ENCODE measurements around the gene POU6F2. TPM values are rescaled to one million over a fixed set of nuclear protein-coding genes. Genes with fewer than 3 reads are reported as not detected.
"Not testable (repeated sequence)": the region's sequence is repeated elsewhere in the genome, so short reads cannot be mapped to it uniquely, and the experiment has no call there.

POU6F2 gene
- total RNA-seq, 1 donor from 2014 or later: 0.24 TPM

GRCh38 chr7:39367943-39368342 lies 390.2 kb downstream of the POU6F2 start:
- peaks cover 10% of the 10 kb centered on the region for H3K27me3 Mint-ChIP-seq
- intact Hi-C loops (cut with micrococcal nuclease): no loop called here
- ChIA-PET CTCF (no interaction called here), POLR2A (no interaction called here)
- ATAC-seq (ENCODE audit: low read depth): no peak
- no peak overlapping the region for H3K4me3 Mint-ChIP-seq
- DNase-seq: no peak
- no peak overlapping the region for H3K27ac Mint-ChIP-seq
- no peaks in the 10 kb centered on the region for H3K36me3 Mint-ChIP-seq (ENCODE audit: low read depth)
- H3K9me3 Mint-ChIP-seq: no peaks in the 10 kb centered on the region
- no peaks in the 10 kb centered on the region for H3K4me1 Mint-ChIP-seq
- TF ChIP-seq, protein P1, sequence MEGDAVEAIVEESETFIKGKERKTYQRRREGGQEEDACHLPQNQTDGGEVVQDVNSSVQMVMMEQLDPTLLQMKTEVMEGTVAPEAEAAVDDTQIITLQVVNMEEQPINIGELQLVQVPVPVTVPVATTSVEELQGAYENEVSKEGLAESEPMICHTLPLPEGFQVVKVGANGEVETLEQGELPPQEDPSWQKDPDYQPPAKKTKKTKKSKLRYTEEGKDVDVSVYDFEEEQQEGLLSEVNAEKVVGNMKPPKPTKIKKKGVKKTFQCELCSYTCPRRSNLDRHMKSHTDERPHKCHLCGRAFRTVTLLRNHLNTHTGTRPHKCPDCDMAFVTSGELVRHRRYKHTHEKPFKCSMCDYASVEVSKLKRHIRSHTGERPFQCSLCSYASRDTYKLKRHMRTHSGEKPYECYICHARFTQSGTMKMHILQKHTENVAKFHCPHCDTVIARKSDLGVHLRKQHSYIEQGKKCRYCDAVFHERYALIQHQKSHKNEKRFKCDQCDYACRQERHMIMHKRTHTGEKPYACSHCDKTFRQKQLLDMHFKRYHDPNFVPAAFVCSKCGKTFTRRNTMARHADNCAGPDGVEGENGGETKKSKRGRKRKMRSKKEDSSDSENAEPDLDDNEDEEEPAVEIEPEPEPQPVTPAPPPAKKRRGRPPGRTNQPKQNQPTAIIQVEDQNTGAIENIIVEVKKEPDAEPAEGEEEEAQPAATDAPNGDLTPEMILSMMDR (IDR thresholded peaks at IDR 0.05): no peak

DNA sequence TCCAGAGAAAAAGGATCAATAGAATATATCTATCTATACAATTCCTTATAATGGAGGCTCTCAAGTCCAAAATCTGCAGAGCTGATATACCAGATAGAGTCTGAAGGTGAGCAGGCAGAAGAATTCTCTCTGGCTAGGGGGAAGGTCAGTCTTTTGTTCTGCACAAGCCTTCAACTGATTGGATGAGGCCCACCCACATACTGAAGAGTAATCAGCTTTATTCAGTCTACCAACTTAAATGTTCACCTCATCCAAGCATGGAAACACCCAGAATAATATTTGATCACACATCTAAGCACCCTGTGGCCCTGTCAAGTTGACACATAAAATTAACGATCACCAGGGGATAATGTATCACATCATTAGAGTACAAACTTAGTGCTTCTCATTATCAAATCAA lies 394.7 kb downstream of the POU6F2 start:
- no peak overlapping the region for H3K4me3 Mint-ChIP-seq
- DNase-seq: no peak
- no peak overlapping the region for H3K27ac Mint-ChIP-seq
- intact Hi-C loops (cut with micrococcal nuclease): no loop called here
- no peak for ATAC-seq (ENCODE audit: low read depth)
- ChIA-PET CTCF (no interaction called here), POLR2A (no interaction called here)
- no peaks in the 10 kb centered on the region for H3K9me3 Mint-ChIP-seq
- H3K27me3 Mint-ChIP-seq: no peaks in the 10 kb centered on the region
- no peaks in the 10 kb centered on the region for H3K4me1 Mint-ChIP-seq
- H3K36me3 Mint-ChIP-seq (ENCODE audit: low read depth): no peaks in the 10 kb centered on the region
- TF ChIP-seq, protein P1 (IDR thresholded peaks at IDR 0.05): no peak

GRCh38 chr7:39374436-39375040 lies 396.8 kb downstream of the POU6F2 start:
- Mint-ChIP-seq H3K4me1 (no peaks in the 10 kb centered on the region), H3K36me3 (ENCODE audit: low read depth) (no peaks in the 10 kb centered on the region), H3K27ac (no peak overlapping the region), H3K27me3 (no peaks in the 10 kb centered on the region), H3K4me3 (no peak overlapping the region), H3K9me3 (no peaks in the 10 kb centered on the region)
- intact Hi-C loops (cut with micrococcal nuclease): no loop called here
- DNase-seq (no peak), ATAC-seq (ENCODE audit: low read depth) (no peak)
- ChIA-PET CTCF (no interaction called here), POLR2A (no interaction called here)
- TF ChIP-seq, protein P1 (IDR thresholded peaks at IDR 0.05): no peak

DNA sequence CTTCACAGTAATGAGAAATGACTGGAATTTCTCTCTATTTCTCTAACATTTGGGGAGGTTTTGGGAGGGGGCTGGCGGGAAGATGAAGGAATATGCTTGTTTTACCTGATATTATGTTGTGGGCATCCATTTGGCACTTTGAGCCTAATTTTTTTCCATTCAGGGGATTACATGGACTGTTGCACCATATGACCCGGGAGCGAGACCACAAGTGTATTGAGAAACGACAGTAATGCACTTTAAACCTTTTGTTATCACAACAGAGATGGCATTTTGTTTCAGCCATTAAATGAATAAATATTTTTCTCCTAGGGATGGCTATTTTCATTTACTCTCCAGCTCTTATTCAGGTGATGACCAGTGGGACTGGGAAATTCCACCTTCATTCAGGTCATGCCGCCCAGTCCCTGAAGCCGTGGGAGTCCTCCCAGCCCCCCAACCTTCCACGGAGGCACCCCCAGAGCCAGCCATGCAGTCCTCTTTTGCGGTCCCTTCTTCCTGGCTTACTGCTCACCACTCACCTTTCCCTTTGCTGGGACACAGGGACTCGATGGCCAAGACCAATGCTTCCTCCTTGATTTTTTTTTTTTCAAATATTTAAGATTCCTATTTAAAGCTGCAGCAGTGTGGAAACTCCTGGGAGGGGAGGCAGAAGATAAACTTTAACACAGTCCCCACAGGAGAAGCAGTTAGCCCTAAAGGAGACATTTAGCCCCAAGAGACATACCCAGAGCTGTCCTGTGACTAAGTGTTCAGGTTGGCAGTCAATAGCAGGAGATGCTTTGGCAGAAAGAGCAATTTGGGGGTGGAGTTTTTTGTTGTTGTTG lies 397.6 kb downstream of the POU6F2 start:
- Mint-ChIP-seq H3K9me3 (no peaks in the 10 kb centered on the region), H3K4me1 (no peaks in the 10 kb centered on the region), H3K27ac (no peak overlapping the region), H3K27me3 (no peaks in the 10 kb centered on the region), H3K36me3 (ENCODE audit: low read depth) (no peaks in the 10 kb centered on the region), H3K4me3 (no peak overlapping the region)
- TF ChIP-seq, protein P1 (IDR thresholded peaks at IDR 0.05): no peak
- intact Hi-C loops (cut with micrococcal nuclease): no loop called here
- DNase-seq (no peak), ATAC-seq (ENCODE audit: low read depth) (no peak)
- ChIA-PET POLR2A (no interaction called here), CTCF (no interaction called here)

DNA sequence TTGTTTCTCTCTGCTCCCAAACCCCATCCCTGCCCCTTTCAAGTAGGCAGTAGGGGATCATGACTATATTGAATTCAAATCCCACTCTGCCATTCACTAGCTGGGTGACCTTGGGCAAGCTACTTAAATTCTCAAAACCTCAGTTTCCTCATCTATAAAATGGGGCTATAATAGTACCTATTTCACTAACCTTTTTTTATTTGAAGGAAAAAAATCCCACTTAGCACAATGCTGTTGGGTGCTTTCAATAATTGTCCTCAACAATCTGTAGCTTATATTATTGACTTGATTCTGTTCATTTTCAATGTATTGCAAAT lies 398.1 kb downstream of the POU6F2 start:
- Mint-ChIP-seq H3K36me3 (ENCODE audit: low read depth) (no peaks in the 10 kb centered on the region), H3K27ac (no peak overlapping the region), H3K4me1 (no peaks in the 10 kb centered on the region), H3K27me3 (no peaks in the 10 kb centered on the region), H3K4me3 (no peak overlapping the region), H3K9me3 (no peaks in the 10 kb centered on the region)
- intact Hi-C loops (cut with micrococcal nuclease): no loop called here
- TF ChIP-seq, protein P1 (IDR thresholded peaks at IDR 0.05): no peak
- DNase-seq (no peak), ATAC-seq (ENCODE audit: low read depth) (no peak)
- CTCF ChIA-PET: no interaction called here
- POLR2A ChIA-PET: no interaction called here

- H3K36me3 Mint-ChIP-seq (ENCODE audit: low read depth); CTCF ChIA-PET; DNase-seq; H3K9me3 Mint-ChIP-seq; POLR2A ChIA-PET; H3K4me3 Mint-ChIP-seq; H3K27me3 Mint-ChIP-seq; intact Hi-C loops (cut with micrococcal nuclease); ATAC-seq (ENCODE audit: low read depth); H3K4me1 Mint-ChIP-seq; H3K27ac Mint-ChIP-seq: not testable (repeated sequence)
These were observed 399.2 kb downstream of the POU6F2 start for GRCh38 chr7:39376881-39377280.
